BLaER1 (cell line): ENCODE results near the gene IGFBP3.
"Not testable (repeated sequence)": the region's sequence is repeated elsewhere in the genome, so short reads cannot be mapped to it uniquely, and the experiment has no call there.

Experiments used
- H3K27ac ChIP-seq: shearing (Covaris generic); formaldehyde crosslinking; 2 replicates; pipeline ENCODE4 v1.8.1; 2022
- H3K27me3 ChIP-seq: shearing (Covaris generic); formaldehyde crosslinking; 2 replicates; pipeline ENCODE4 v1.8.1; 2022
- H3K36me3 ChIP-seq: shearing (Covaris generic); formaldehyde crosslinking; 2 replicates; pipeline ENCODE4 v1.8.1; 2022
- H3K4me1 ChIP-seq: shearing (Covaris generic); formaldehyde crosslinking; 2 replicates; pipeline ENCODE4 v1.8.1; 2022
- H3K4me2 ChIP-seq: shearing (Covaris generic); formaldehyde crosslinking; 2 replicates; pipeline ENCODE4 v1.8.1; 2022
- H3K4me3 ChIP-seq: shearing (Covaris generic); formaldehyde crosslinking; 2 replicates; pipeline ENCODE4 v1.8.1; 2022
- H3K9ac ChIP-seq: shearing (Covaris generic); formaldehyde crosslinking; 2 replicates; pipeline ENCODE4 v1.8.1; 2022
- H3K9me3 ChIP-seq: shearing (Covaris generic); formaldehyde crosslinking; 2 replicates; pipeline ENCODE4 v1.8.1; 2022
- H4K20me1 ChIP-seq: shearing (Covaris generic); formaldehyde crosslinking; 2 replicates; pipeline ENCODE4 v1.8.1; 2022
- Cebpa-rat ChIP-seq: shearing (Covaris generic); IDR thresholded peaks from 2 replicates; pipeline ENCODE4 v1.8.1; 2022

The IGFBP3 gene

DNA sequence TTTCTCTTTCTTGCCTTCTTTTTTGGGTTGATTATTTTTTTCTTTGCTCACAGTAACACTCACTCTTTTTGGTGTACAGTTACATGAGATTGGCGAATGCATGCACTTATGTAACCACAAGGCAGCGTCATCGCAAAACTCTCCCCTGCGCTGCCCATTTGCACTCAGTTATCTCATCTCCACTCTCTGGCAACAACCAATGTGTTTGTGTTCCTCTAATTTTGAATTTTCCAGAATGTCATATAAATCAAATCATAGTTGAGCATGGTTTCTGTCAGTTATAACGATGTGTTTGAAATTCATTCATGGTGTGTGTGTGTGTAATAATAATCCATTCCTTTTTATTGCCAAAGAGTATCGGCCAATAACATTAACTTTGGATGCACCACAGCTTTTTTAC is 23.0 kb upstream of the IGFBP3 start:
- H3K9me3 ChIP-seq = peaks cover 7% of the 10 kb centered on the region; the same call in 1 of the 2 replicates
- no peak for TF ChIP-seq Cebpa-rat
- H3K27ac ChIP-seq = no peak overlapping the region
- H3K36me3 ChIP-seq = no peaks in the 10 kb centered on the region
- peaks cover 8% of the 10 kb centered on the region; the same call in 1 of the 2 replicates for H3K4me1 ChIP-seq
- H3K9ac ChIP-seq = no peak overlapping the region
- H4K20me1 ChIP-seq = no peaks in the 10 kb centered on the region
- H3K4me3 ChIP-seq = no peak overlapping the region
- no peaks in the 10 kb centered on the region for H3K27me3 ChIP-seq
- no peak overlapping the region for H3K4me2 ChIP-seq

DNA sequence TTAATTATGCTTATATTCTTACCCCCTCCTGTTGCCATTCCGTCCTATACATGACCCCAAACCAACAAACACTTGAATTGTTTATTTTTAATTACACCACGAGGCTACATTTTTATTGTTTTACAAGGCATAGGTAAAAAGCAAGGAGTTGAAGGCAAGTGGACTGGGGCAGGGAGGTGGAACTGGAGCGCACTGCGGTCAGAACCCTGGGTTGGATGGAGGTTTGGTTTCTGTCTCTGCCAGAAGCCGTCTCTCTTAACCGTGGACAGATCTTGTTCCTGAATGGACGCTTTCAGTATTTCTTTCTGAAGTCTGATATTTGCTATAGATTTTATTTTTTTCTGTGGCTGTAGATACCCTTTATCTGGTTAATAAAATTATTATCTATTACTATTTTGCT is 19.9 kb upstream of the IGFBP3 start:
- H3K9ac ChIP-seq = no peak overlapping the region
- H3K4me2 ChIP-seq = peak overlapping the region; percentile 49
- no peak overlapping the region for H3K27ac ChIP-seq
- TF ChIP-seq Cebpa-rat = no peak
- H3K4me3 ChIP-seq = peak overlapping the region; percentile 13; the same call in 1 of the 2 replicates
- H3K4me1 ChIP-seq = peaks cover 8% of the 10 kb centered on the region; the same call in 1 of the 2 replicates
- no peaks in the 10 kb centered on the region for H4K20me1 ChIP-seq
- H3K27me3 ChIP-seq = no peaks in the 10 kb centered on the region
- H3K36me3 ChIP-seq = no peaks in the 10 kb centered on the region
- H3K9me3 ChIP-seq = peaks cover 7% of the 10 kb centered on the region; the same call in 1 of the 2 replicates

DNA sequence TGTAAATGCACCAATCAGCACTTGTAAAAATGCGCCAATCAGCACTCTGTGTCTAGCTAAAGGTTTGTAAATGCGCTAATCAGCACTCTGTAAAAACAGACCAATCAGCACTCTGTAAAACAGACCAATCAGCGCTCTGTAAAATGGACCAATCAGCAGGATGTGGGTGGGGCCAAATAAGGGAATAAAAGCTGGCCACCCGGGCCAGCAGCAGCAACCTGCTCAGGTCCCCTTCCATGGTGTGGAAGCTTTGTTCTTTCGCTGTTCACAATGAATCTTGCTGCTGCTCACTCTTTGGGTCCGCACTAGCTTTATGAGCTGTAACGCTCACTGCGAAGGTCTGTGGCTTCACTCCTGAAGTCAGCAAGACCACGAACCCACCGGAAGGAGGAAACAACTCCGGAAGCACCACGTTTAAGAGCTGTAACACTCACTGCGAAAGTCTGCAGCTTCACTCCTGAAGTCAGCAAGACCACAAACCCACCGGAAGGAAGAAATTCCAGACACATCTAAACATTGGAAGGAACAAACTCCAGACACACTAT is 19.2 kb upstream of the IGFBP3 start:
- H4K20me1 ChIP-seq, H3K9me3 ChIP-seq, H3K36me3 ChIP-seq, H3K27me3 ChIP-seq, H3K9ac ChIP-seq, H3K27ac ChIP-seq, H3K4me1 ChIP-seq: not testable (repeated sequence)
- H3K4me2 ChIP-seq = peak overlapping the region; percentile 49
- peak overlapping the region; percentile 13; the same call in 1 of the 2 replicates for H3K4me3 ChIP-seq

DNA sequence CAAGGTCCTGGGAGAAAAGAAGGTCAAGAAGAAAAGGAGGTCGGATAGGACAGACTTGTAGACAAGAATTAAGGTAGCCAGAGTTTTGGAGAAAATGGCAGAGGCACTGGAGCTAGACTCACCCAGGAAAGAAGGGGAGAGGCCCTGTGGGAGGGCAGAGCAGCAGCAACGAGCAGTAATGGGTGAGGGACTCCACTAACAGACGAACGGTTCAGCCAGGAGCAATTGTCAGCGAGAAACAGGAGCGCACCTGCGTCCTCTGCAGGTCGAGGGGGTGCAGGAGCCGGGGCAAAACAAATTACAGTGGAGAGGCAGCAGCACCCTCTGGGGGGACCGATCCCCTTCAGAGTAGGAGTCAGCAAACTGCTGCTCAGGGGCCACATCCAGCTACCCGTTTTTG is 18.5 kb upstream of the IGFBP3 start:
- Histone ChIP-seq H3K27ac (no peak overlapping the region), H4K20me1 (no peaks in the 10 kb centered on the region), H3K27me3 (no peaks in the 10 kb centered on the region), H3K4me2 (no peak overlapping the region), H3K9me3 (peaks cover 7% of the 10 kb centered on the region; the same call in 1 of the 2 replicates), H3K4me3 (no peak overlapping the region), H3K4me1 (peaks cover 8% of the 10 kb centered on the region; the same call in 1 of the 2 replicates), H3K36me3 (no peaks in the 10 kb centered on the region), H3K9ac (no peak overlapping the region)
- TF ChIP-seq Cebpa-rat = no peak

- Histone ChIP-seq H3K27me3 (no peaks in the 10 kb centered on the region), H3K9ac (no peak overlapping the region), H3K36me3 (no peaks in the 10 kb centered on the region), H3K9me3 (peaks cover 7% of the 10 kb centered on the region; the same call in 1 of the 2 replicates), H4K20me1 (no peaks in the 10 kb centered on the region), H3K4me2 (no peak overlapping the region), H3K27ac (no peak overlapping the region), H3K4me1 (peaks cover 8% of the 10 kb centered on the region; the same call in 1 of the 2 replicates), H3K4me3 (no peak overlapping the region)
- no peak for TF ChIP-seq Cebpa-rat
These were observed 17.7 kb upstream of the IGFBP3 start for GRCh38 chr7:45938626-45939302.

GRCh38 chr7:45937862-45938261 is 16.8 kb upstream of the IGFBP3 start:
- peaks cover 8% of the 10 kb centered on the region; the same call in 1 of the 2 replicates for H3K4me1 ChIP-seq
- TF ChIP-seq Cebpa-rat = no peak
- no peak overlapping the region for H3K4me3 ChIP-seq
- H3K9ac ChIP-seq = no peak overlapping the region
- no peak overlapping the region for H3K27ac ChIP-seq
- no peaks in the 10 kb centered on the region for H3K27me3 ChIP-seq
- peaks cover 7% of the 10 kb centered on the region; the same call in 1 of the 2 replicates for H3K9me3 ChIP-seq
- no peak overlapping the region for H3K4me2 ChIP-seq
- H3K36me3 ChIP-seq = no peaks in the 10 kb centered on the region
- no peaks in the 10 kb centered on the region for H4K20me1 ChIP-seq

DNA sequence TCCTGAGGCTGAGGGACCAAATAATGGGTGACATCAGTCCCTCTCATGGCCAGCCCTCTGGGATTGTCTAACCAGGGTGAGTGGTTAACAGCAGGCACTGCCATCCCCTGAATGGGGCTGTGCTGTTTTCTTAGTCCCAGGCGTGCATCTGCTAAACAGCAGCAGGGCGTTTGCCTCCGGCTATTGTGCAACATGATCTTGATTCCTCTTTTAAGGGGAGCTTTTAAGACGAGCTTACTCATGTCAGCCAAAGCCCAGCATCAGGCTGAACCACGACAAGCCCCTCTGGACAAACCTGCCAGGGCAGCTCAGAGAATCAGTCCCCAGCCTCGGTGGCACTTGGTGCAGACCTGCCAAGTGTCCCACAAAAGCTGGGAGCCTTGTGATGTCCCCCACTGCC is 16.2 kb upstream of the IGFBP3 start:
- peaks cover 7% of the 10 kb centered on the region; the same call in 1 of the 2 replicates for H3K9me3 ChIP-seq
- no peaks in the 10 kb centered on the region for H4K20me1 ChIP-seq
- H3K9ac ChIP-seq = no peak overlapping the region
- H3K4me1 ChIP-seq = peaks cover 8% of the 10 kb centered on the region; the same call in 1 of the 2 replicates
- no peak overlapping the region for H3K4me2 ChIP-seq
- H3K27me3 ChIP-seq = no peaks in the 10 kb centered on the region
- no peak overlapping the region for H3K4me3 ChIP-seq
- 0 out of 2 replicates have a peak, but pooled peaks have one; percentile 26 for TF ChIP-seq Cebpa-rat
- H3K27ac ChIP-seq = no peak overlapping the region
- no peaks in the 10 kb centered on the region for H3K36me3 ChIP-seq

- Histone ChIP-seq H3K4me3 (no peak overlapping the region), H4K20me1 (no peaks in the 10 kb centered on the region), H3K4me2 (no peak overlapping the region), H3K4me1 (no peaks in the 10 kb centered on the region), H3K9ac (no peak overlapping the region), H3K27me3 (no peaks in the 10 kb centered on the region), H3K9me3 (no peaks in the 10 kb centered on the region), H3K27ac (no peak overlapping the region), H3K36me3 (no peaks in the 10 kb centered on the region)
- TF ChIP-seq Cebpa-rat = no peak
These were observed 9.9 kb upstream of the IGFBP3 start for GRCh38 chr7:45930967-45931366.

DNA sequence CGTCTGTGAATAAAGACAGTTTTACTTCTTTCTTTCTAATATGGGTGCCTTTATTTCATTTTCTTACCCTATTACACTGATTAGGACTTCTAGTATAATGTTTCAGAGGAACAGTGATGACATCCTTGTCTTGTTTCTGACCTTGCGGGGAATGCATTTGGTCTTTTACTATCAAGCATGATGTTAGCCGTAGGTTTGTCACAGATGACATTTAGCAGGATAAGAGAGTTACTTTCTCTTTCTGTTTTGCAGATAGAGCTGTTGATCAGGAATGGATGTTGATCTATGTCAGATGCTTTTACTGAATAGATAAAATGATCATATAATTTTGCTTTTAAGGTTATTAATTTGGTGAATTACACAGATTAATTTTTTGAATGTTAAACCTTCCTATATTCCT is 6.6 kb upstream of the IGFBP3 start:
- Histone ChIP-seq H3K27me3 (peaks cover 5% of the 10 kb centered on the region), H4K20me1 (no peaks in the 10 kb centered on the region), H3K36me3 (no peaks in the 10 kb centered on the region), H3K4me2 (no peak overlapping the region), H3K27ac (no peak overlapping the region), H3K9me3 (no peaks in the 10 kb centered on the region), H3K4me1 (peaks cover 3% of the 10 kb centered on the region), H3K4me3 (no peak overlapping the region), H3K9ac (no peak overlapping the region)
- TF ChIP-seq Cebpa-rat = no peak

DNA sequence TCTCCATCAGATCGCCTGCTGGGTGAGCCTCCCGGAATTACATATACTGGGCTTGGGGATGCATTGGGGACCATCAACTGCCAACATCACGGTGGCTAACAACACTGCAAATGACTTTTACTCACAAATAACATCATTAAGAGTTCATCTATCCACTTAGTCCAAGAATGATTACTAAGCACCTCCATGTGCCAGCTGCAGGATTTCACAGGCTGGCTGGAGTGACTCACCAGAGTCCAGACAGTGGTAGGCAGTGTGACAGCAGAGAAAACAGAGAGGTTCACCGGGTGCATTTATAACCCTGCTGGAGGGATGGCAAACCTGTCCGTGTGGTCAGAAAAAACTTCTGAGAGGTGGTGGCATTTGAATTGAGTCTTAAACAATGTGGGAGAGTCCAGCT is 3.2 kb upstream of the IGFBP3 start:
- no peak overlapping the region for H3K27ac ChIP-seq
- H3K4me1 ChIP-seq = peaks cover 22% of the 10 kb centered on the region
- no peaks in the 10 kb centered on the region; the same call in 1 of the 2 replicates for H3K9me3 ChIP-seq
- H3K36me3 ChIP-seq = no peaks in the 10 kb centered on the region
- no peak overlapping the region for H3K4me3 ChIP-seq
- no peak for TF ChIP-seq Cebpa-rat
- H4K20me1 ChIP-seq = peaks cover 8% of the 10 kb centered on the region; the same call in 1 of the 2 replicates
- no peak overlapping the region for H3K9ac ChIP-seq
- H3K4me2 ChIP-seq = no peak overlapping the region
- H3K27me3 ChIP-seq = peaks cover 39% of the 10 kb centered on the region
